OCI-LY1 (cell line): Measurements from ENCODE around the gene FAM53A.

Experiments used
- H2AFZ ChIP-seq: fragments of 200-600 bp; sonication (generic), shearing (Covaris generic); 2 replicates; pipeline ENCODE4 v1.6.0; 2014; ENCODE audit warnings: antibody characterized with exemption, mild to moderate bottlenecking, low read length
- H3F3A ChIP-seq: fragments of 200-600 bp; sonication (generic), shearing (Covaris generic); 2 replicates; pipeline ENCODE4 v1.6.0; 2014; ENCODE audit warnings: mild to moderate bottlenecking, antibody characterized with exemption, low read length, moderate library complexity; ENCODE audit not compliant: insufficient read depth
- H3K27ac ChIP-seq: fragments of 200-600 bp; sonication (generic); 2 replicates; pipeline ENCODE4 v1.5.1; 2014; ENCODE audit warnings: low read length, mixed run types, mild to moderate bottlenecking, low read depth; ENCODE audit not compliant: poor library complexity, severe bottlenecking
- H3K27me3 ChIP-seq: fragments of 200-600 bp; sonication (generic); 2 replicates; pipeline ENCODE4 v1.6.0; 2014; ENCODE audit warnings: antibody characterized with exemption, mild to moderate bottlenecking, low read length, moderate library complexity; ENCODE audit not compliant: insufficient read depth
- H3K36me3 ChIP-seq: fragments of 200-600 bp; sonication (generic); 2 replicates; pipeline ENCODE4 v1.6.1; 2014; ENCODE audit warnings: mild to moderate bottlenecking, antibody characterized with exemption, low read length, moderate library complexity, mixed read lengths; ENCODE audit not compliant: insufficient read depth
- H3K4me1 ChIP-seq: fragments of 200-600 bp; sonication (generic); 2 replicates; pipeline ENCODE4 v1.5.1; 2014; ENCODE audit warnings: mild to moderate bottlenecking, low read length, moderate library complexity; ENCODE audit not compliant: insufficient read depth, severe bottlenecking
- H3K4me2 ChIP-seq: fragments of 200-600 bp; sonication (generic), shearing (Covaris generic); 2 replicates; pipeline ENCODE4 v1.6.1; 2014; ENCODE audit warnings: low read length
- H3K4me3 ChIP-seq: fragments of 200-600 bp; sonication (generic); 2 replicates; pipeline ENCODE4 v1.5.1; 2014; ENCODE audit warnings: low read length, low read depth, mild to moderate bottlenecking, mixed read lengths; ENCODE audit not compliant: poor library complexity, severe bottlenecking
- H3K79me2 ChIP-seq: fragments of 200-600 bp; shearing (Covaris generic); 2 replicates; pipeline ENCODE4 v1.6.1; 2016; ENCODE audit warnings: mixed run types, low read length, mixed read lengths; ENCODE audit not compliant: insufficient read depth
- H3K9ac ChIP-seq: fragments of 200-600 bp; sonication (generic), shearing (Covaris generic); 2 replicates; pipeline ENCODE4 v1.6.1; 2014; ENCODE audit warnings: mild to moderate bottlenecking, low read length, mixed read lengths
- H3K9me2 ChIP-seq: fragments of 200-600 bp; sonication (generic), shearing (Covaris generic); 2 replicates; pipeline ENCODE4 v1.6.1; 2014; ENCODE audit warnings: low read depth, mild to moderate bottlenecking, low read length, mixed read lengths
- H3K9me3 ChIP-seq: fragments of 200-600 bp; shearing (Covaris generic); 2 replicates; pipeline ENCODE4 v1.6.1; 2014; ENCODE audit warnings: low read length, mixed read lengths
- H4K20me1 ChIP-seq: fragments of 200-600 bp; sonication (generic), shearing (Covaris generic); 2 replicates; pipeline ENCODE4 v1.6.0; 2016; ENCODE audit warnings: mild to moderate bottlenecking, low read length; ENCODE audit not compliant: insufficient read depth
- EZH2 ChIP-seq: fragments of 200-600 bp; sonication (generic), shearing (Covaris generic); IDR thresholded peaks from 2 replicates; pipeline ENCODE4 v1.8.0; 2017; ENCODE audit warnings: borderline replicate concordance, mixed run types, mild to moderate bottlenecking, antibody characterized with exemption, low read length, moderate library complexity, mixed read lengths
- TF ChIP-seq, protein P1 (sequence below): fragments of 200-600 bp; sonication (generic), shearing (Covaris generic); IDR thresholded peaks from 2 replicates; pipeline ENCODE4 v1.5.1; 2017; ENCODE audit warnings: mild to moderate bottlenecking, antibody characterized with exemption, low read length, moderate library complexity, mixed read lengths

Gene FAM53A

DNA sequence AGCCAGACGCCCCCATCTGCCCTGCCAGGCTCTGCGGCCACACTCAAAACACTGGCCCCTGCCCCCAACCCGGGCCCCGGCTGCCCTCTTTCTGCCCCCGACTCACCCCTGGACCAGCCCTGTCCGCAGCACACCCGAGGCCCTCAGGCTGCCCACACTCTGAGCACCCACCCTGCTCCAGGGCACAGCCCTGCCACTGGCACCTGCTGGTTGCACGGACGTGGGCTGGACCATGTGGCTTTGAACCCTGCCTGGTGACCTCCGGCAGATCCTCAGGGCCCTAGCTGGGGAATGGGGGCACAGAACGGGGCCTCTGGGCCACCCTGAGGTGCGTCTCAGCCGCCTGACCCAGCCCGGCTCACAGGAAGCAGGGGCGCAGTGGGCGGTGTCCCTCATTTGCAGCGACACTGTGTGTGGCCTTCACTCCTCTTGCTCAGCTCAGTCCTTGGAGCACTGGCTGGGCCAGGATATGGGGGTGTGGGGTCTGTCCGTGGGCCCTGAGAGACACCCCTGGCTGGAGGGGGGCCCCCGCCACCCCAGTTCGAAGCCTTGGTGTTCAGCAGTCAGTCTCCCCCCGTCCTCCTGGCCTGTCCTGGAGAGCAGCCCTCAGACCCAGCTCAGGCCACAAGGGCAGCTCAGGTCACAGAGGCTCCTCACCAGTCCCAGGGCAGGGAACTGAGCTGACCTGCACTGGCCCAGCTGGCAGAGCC lies 73.2 kb downstream of the FAM53A start:
- no peak overlapping the region for H3K27ac ChIP-seq
- no peaks in the 10 kb centered on the region for H3K4me1 ChIP-seq
- TF ChIP-seq EZH2, result no peak
- TF ChIP-seq, protein P1, sequence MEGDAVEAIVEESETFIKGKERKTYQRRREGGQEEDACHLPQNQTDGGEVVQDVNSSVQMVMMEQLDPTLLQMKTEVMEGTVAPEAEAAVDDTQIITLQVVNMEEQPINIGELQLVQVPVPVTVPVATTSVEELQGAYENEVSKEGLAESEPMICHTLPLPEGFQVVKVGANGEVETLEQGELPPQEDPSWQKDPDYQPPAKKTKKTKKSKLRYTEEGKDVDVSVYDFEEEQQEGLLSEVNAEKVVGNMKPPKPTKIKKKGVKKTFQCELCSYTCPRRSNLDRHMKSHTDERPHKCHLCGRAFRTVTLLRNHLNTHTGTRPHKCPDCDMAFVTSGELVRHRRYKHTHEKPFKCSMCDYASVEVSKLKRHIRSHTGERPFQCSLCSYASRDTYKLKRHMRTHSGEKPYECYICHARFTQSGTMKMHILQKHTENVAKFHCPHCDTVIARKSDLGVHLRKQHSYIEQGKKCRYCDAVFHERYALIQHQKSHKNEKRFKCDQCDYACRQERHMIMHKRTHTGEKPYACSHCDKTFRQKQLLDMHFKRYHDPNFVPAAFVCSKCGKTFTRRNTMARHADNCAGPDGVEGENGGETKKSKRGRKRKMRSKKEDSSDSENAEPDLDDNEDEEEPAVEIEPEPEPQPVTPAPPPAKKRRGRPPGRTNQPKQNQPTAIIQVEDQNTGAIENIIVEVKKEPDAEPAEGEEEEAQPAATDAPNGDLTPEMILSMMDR, result no peak

GRCh38 chr4:1609901-1610790 lies 74.0 kb downstream of the FAM53A start:
- no peak overlapping the region for H3K4me2 ChIP-seq
- TF ChIP-seq EZH2, result no peak
- TF ChIP-seq, protein P1, result no peak
- no peaks in the 10 kb centered on the region for H3K9me3 ChIP-seq
- no peaks in the 10 kb centered on the region for H3K4me1 ChIP-seq
- H2AFZ ChIP-seq, result no peak overlapping the region
- H3K27me3 ChIP-seq, result no peaks in the 10 kb centered on the region
- no peak overlapping the region for H3K9ac ChIP-seq
- no peak overlapping the region for H3K27ac ChIP-seq
- H4K20me1 ChIP-seq, result no peaks in the 10 kb centered on the region
- no peaks in the 10 kb centered on the region for H3K36me3 ChIP-seq
- no peak overlapping the region for H3K4me3 ChIP-seq
- no peaks in the 10 kb centered on the region for H3F3A ChIP-seq
- H3K9me2 ChIP-seq, result no peaks in the 10 kb centered on the region
- no peaks in the 10 kb centered on the region for H3K79me2 ChIP-seq

More for the DNA sequence above, 73.2 kb downstream of the FAM53A start:
- H3K9me3 ChIP-seq, result no peaks in the 10 kb centered on the region
- H3K79me2 ChIP-seq, result no peaks in the 10 kb centered on the region
- H4K20me1 ChIP-seq, result no peaks in the 10 kb centered on the region
- H3K4me2 ChIP-seq, result no peak overlapping the region
- no peak overlapping the region for H2AFZ ChIP-seq
- no peaks in the 10 kb centered on the region for H3F3A ChIP-seq
- H3K27me3 ChIP-seq, result no peaks in the 10 kb centered on the region
- no peaks in the 10 kb centered on the region for H3K9me2 ChIP-seq
- H3K4me3 ChIP-seq, result no peak overlapping the region
- no peak overlapping the region for H3K9ac ChIP-seq
- H3K36me3 ChIP-seq, result no peaks in the 10 kb centered on the region

DNA sequence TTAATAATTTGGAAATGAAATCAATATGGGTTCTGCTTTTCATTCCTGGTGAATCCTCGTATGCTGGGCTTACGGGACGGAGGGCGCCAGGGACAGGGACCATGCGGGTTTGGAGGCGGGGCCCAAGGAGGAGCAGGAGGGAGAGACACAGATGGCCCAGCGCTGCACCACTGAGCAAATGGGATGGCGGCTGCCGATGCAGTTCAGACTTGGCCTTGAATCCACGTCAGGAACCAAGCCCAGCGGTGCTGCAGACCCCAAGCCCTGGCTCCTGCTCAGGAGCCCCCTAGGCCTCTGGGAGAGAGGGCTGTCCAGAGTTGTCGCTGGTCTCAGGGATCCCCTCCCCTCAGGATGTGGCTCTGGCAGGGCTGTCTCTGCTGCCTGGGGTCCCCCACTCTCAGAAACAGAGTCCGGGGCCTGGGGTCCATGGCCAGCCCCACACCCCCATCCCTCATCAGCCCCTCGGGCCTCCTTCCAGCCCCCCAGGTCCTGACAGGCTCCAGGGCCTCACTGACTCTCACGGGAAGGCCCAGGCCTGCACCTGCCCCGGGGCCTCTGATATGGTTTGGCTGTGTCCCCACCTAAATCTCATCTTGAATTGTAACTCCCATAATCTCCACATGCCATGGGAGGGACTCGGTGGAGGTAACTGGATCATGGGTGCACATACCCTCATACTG lies 75.2 kb downstream of the FAM53A start:
- Histone ChIP-seq H3K9me2 (no peaks in the 10 kb centered on the region), H3K79me2 (no peaks in the 10 kb centered on the region), H3F3A (no peaks in the 10 kb centered on the region), H3K4me2 (no peak overlapping the region), H3K27ac (no peak overlapping the region), H3K9me3 (no peaks in the 10 kb centered on the region), H4K20me1 (no peaks in the 10 kb centered on the region), H3K36me3 (no peaks in the 10 kb centered on the region), H3K9ac (no peak overlapping the region), H3K4me3 (no peak overlapping the region), H3K4me1 (no peaks in the 10 kb centered on the region), H2AFZ (no peak overlapping the region), H3K27me3 (no peaks in the 10 kb centered on the region)
- TF ChIP-seq, protein P1, result no peak
- no peak for TF ChIP-seq EZH2
